Endodermal cell (in vitro differentiated cells): Measurements from ENCODE around the gene MINAR1. TPM values are rescaled to one million over a fixed set of nuclear protein-coding genes. Genes with fewer than 3 reads are reported as not detected.

Source experiments
- DNase-seq: peaks from one replicate; pipeline ENCODE4 v3.0.0-alpha.2; 2017
- H3K27ac ChIP-seq: 2 replicates; pipeline ENCODE4 v1.5.1; 2013; ENCODE audit warnings: mild to moderate bottlenecking, low read depth, low read length, moderate library complexity
- H3K27me3 ChIP-seq: 2 replicates; pipeline ENCODE4 v1.6.1; 2013; ENCODE audit warnings: mild to moderate bottlenecking, low read length, moderate library complexity; ENCODE audit not compliant: insufficient read depth, control insufficient read depth, poor library complexity, severe bottlenecking
- H3K36me3 ChIP-seq: 2 replicates; pipeline ENCODE4 v1.7.0; 2013; ENCODE audit warnings: mild to moderate bottlenecking, low read length, moderate library complexity; ENCODE audit not compliant: control insufficient read depth, insufficient read depth
- H3K4me1 ChIP-seq: one replicate; pipeline ENCODE4 v1.7.0; 2013; ENCODE audit warnings: low read length; ENCODE audit not compliant: control insufficient read depth, insufficient read depth
- H3K4me3 ChIP-seq: 2 replicates; pipeline ENCODE4 v1.5.1; 2013; ENCODE audit warnings: mild to moderate bottlenecking, low read length, moderate library complexity
- H3K9ac ChIP-seq: 2 replicates; pipeline ENCODE4 v1.6.1; 2013; ENCODE audit warnings: mild to moderate bottlenecking, low read length, moderate library complexity; ENCODE audit not compliant: poor library complexity, severe bottlenecking; ENCODE audit errors: extremely low read depth
- H3K9me3 ChIP-seq: 2 replicates; pipeline ENCODE4 v1.6.1; 2013; ENCODE audit warnings: mild to moderate bottlenecking, low read length, moderate library complexity; ENCODE audit not compliant: control insufficient read depth
- H3K27ac Mint-ChIP-seq: 2 replicates; pipeline ENCODE4 v1.8.0; 2020; ENCODE audit warnings: mixed read lengths
- H3K27me3 Mint-ChIP-seq: 2 replicates; pipeline ENCODE4 v1.8.0; 2021; ENCODE audit warnings: mild to moderate bottlenecking, mixed read lengths; ENCODE audit not compliant: insufficient read depth
- H3K36me3 Mint-ChIP-seq: 2 replicates; pipeline ENCODE4 v1.8.0; 2020; ENCODE audit warnings: low read depth, mixed read lengths
- H3K4me1 Mint-ChIP-seq: 2 replicates; pipeline ENCODE4 v1.8.0; 2020; ENCODE audit warnings: mixed read lengths
- H3K4me3 Mint-ChIP-seq: 2 replicates; pipeline ENCODE4 v1.8.0; 2020; ENCODE audit warnings: mild to moderate bottlenecking, moderate library complexity, mixed read lengths
- H3K9me3 Mint-ChIP-seq: 2 replicates; pipeline ENCODE4 v1.8.0; 2020; ENCODE audit warnings: mild to moderate bottlenecking, mixed read lengths
- WGBS, 2 experiments: methylation state at CpG; one replicate each; pipeline versions ENCODE4 v1.1.5 to v1.1.7; 2013; ENCODE audit warnings: missing lambda C conversion rate in 2 of 2, mixed read lengths in 1 of 2; ENCODE audit not compliant: insufficient coverage in 1 of 2, insufficient read length in 1 of 2; 5-methylcytosine and 5-hydroxymethylcytosine counted together
- total RNA-seq, 2 donors: library from RNA; stranded (reverse); fragmentation: NEBNext Ultra II Directional in 1 of 2; extraction: Animal tissue kit (Norgen Biotek cat#: 25700) in 1 of 2; gene quantifications; 2 replicates in 1 of 2; 3 replicates in 1 of 2; pipeline ENCODE4 v1.2.1, GENCODE V29; 2021
- TF ChIP-seq, protein P1 (sequence below): fragments of 200-600 bp; sonication (generic); conservative IDR thresholded peaks from 2 replicates; pipeline ENCODE4 v1.5.0; 2021; ENCODE audit warnings: antibody characterized with exemption, mild to moderate bottlenecking

MINAR1 gene
- total RNA-seq, 2 donors from 2014 or later = 1.1 to 1.2 TPM

- DNase-seq = no peak
- no peaks in the 10 kb centered on the region for H3K9me3 ChIP-seq
- H3K27me3 ChIP-seq = no peaks in the 10 kb centered on the region
- H3K27ac ChIP-seq = no peak overlapping the region
- Mint-ChIP-seq H3K27me3 (peaks cover 7% of the 10 kb centered on the region), H3K4me3 (no peak overlapping the region), H3K36me3 (no peaks in the 10 kb centered on the region), H3K4me1 (no peaks in the 10 kb centered on the region), H3K27ac (no peak overlapping the region), H3K9me3 (no peaks in the 10 kb centered on the region)
- H3K4me3 ChIP-seq = no peak overlapping the region
- H3K4me1 ChIP-seq = no peaks in the 10 kb centered on the region
- 92 to 94% methylated on average over 2 to 3 of the region's 3 CpGs for WGBS, 2 experiments
- H3K9ac ChIP-seq = no peak overlapping the region
- H3K36me3 ChIP-seq = no peaks in the 10 kb centered on the region
- TF ChIP-seq, protein P1, sequence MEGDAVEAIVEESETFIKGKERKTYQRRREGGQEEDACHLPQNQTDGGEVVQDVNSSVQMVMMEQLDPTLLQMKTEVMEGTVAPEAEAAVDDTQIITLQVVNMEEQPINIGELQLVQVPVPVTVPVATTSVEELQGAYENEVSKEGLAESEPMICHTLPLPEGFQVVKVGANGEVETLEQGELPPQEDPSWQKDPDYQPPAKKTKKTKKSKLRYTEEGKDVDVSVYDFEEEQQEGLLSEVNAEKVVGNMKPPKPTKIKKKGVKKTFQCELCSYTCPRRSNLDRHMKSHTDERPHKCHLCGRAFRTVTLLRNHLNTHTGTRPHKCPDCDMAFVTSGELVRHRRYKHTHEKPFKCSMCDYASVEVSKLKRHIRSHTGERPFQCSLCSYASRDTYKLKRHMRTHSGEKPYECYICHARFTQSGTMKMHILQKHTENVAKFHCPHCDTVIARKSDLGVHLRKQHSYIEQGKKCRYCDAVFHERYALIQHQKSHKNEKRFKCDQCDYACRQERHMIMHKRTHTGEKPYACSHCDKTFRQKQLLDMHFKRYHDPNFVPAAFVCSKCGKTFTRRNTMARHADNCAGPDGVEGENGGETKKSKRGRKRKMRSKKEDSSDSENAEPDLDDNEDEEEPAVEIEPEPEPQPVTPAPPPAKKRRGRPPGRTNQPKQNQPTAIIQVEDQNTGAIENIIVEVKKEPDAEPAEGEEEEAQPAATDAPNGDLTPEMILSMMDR = no peak
Measured at GRCh38 chr15:79397269-79397910, 34.7 kb upstream of the MINAR1 start.

GRCh38 chr15:79399606-79400005 lies 32.5 kb upstream of the MINAR1 start:
- peaks cover 7% of the 10 kb centered on the region for H3K27me3 Mint-ChIP-seq
- H3K9me3 Mint-ChIP-seq = no peaks in the 10 kb centered on the region
- H3K4me3 ChIP-seq = no peak overlapping the region
- H3K4me1 ChIP-seq = no peaks in the 10 kb centered on the region
- H3K4me3 Mint-ChIP-seq = no peak overlapping the region
- no peaks in the 10 kb centered on the region for H3K27me3 ChIP-seq
- H3K36me3 ChIP-seq = no peaks in the 10 kb centered on the region
- H3K27ac Mint-ChIP-seq = no peak overlapping the region
- no peaks in the 10 kb centered on the region for H3K4me1 Mint-ChIP-seq
- WGBS, 2 experiments = 83 to 86% methylated on average over 4 of the region's 4 CpGs
- TF ChIP-seq, protein P1 = no peak
- H3K27ac ChIP-seq = no peak overlapping the region
- H3K9me3 ChIP-seq = no peaks in the 10 kb centered on the region
- H3K9ac ChIP-seq = no peak overlapping the region
- no peaks in the 10 kb centered on the region for H3K36me3 Mint-ChIP-seq
- DNase-seq = no peak

GRCh38 chr15:79400650-79401049 lies 31.5 kb upstream of the MINAR1 start:
- H3K9me3 Mint-ChIP-seq = no peaks in the 10 kb centered on the region
- Histone ChIP-seq H3K27me3 (no peaks in the 10 kb centered on the region), H3K9ac (no peak overlapping the region), H3K4me3 (no peak overlapping the region), H3K9me3 (no peaks in the 10 kb centered on the region), H3K4me1 (no peaks in the 10 kb centered on the region), H3K36me3 (no peaks in the 10 kb centered on the region), H3K27ac (no peak overlapping the region)
- H3K27ac Mint-ChIP-seq = no peak overlapping the region
- 87 to 95% methylated on average over 3 of the region's 3 CpGs for WGBS, 2 experiments
- H3K4me1 Mint-ChIP-seq = no peaks in the 10 kb centered on the region
- no peak overlapping the region for H3K4me3 Mint-ChIP-seq
- H3K36me3 Mint-ChIP-seq = no peaks in the 10 kb centered on the region
- TF ChIP-seq, protein P1 = no peak
- no peak for DNase-seq
- peaks cover 10% of the 10 kb centered on the region for H3K27me3 Mint-ChIP-seq
